IPS-11a (cell line): ENCODE results near the gene ADIRF.
"Not testable (repeated sequence)": the region's sequence is repeated elsewhere in the genome, so short reads cannot be mapped to it uniquely, and the experiment has no call there.

Source experiments
- H3K4me3 ChIP-seq: one replicate; pipeline ENCODE4 v1.5.1; 2013; ENCODE audit warnings: low read depth, low read length, control low read depth

The ADIRF gene

DNA sequence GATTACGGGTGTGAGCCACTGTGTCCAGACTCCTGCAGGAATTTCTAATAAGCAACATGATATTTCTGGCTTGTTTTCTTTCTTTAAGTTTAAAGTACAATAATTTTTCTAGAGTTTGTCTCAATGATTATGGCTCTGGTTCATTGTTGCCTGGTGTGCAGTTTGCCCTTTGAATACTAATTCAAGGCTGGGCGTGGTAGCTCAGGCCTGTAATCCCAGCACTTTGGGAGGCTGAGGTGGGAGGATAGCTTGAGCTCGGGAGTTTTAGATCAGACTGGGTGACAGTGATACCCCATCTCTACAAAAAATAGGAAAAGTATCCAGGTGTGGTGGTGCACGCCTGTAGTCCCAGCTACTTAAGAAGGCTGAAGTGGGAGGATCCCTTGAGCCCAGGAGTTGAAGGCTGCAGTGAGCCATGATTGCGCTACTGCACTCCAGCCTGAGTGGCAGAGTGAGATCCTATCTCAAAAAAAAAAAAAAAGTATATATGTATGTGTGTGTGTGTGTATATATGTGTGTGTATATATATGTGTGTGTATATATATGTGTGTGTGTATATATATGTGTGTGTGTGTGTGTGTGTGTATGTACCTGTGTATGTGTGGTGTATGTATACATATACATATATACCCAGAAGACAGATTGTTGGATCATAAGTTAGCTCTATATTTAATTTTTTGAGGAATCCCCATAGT is 8.2 kb downstream of the ADIRF start:
- no peak overlapping the region for H3K4me3 ChIP-seq

GRCh38 chr10:86978457-86978856 is 10.2 kb downstream of the ADIRF start:
- not testable (repeated sequence) for H3K4me3 ChIP-seq

DNA sequence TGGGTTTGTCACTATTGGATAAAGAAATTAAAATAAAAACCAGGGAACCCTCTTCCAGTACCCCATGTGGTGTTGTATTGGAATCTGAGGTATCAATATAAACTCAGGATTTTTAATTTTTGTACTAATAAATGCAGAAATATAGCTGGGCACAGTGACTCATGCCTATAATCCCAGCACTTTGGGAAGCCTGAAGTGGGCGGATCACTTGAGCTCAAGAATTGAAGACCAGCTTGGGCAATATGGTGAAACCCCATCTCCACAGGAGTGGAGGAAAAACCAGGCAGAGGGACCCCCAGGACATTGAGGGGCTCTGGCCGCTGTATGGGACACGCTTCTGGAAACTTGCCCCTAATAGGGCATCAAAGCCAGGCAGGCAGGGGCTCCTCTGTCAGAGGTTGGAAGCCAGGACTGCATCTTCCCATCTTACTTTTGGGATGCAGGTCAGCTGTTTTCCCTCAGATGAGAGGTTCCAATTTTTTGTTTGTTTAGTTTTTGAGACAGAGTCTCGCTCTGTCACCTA is 11.1 kb downstream of the ADIRF start:
- no peak overlapping the region for H3K4me3 ChIP-seq

DNA sequence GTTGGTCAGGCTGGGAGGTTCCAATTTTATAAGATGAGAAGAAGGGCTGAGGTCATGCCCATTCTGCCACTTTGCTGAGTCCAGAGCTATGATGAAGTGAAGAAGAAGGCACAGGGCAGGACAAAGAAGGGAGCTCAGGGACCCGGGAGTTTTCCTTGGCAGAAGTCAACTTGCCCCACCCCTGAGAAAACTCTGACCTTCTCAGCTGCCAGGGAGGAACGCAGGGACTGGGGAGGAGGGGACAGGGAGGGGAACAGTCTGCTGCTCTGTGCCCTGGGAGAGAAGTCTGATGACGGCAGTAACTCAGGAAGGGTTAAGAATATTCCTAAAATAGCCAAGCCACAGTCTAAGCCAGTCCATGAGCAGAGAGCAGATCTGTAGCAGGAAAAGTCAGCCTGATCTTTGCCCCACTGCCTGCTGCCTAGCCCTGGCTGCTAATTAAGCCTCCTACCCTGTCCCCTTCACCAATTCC is 11.7 kb downstream of the ADIRF start:
- H3K4me3 ChIP-seq = no peak overlapping the region

DNA sequence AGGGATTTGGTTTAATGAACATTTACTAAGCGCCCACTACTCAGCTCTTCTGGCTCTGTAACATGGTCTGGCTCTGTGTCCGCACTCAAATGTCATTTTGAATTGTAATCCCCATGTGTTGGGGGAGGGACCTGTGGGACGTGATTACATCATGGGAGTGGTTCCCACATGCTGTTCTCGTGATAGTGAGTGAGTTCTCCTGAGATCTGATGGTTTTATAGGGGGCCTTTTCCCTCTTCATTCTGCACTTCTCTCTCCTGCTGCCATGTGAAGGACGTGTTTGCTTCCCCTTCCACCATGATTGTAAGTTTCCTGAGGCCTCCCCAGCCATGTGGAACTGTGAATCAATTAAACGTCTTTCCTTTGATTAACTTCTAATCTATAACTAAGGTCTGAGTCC is 12.7 kb downstream of the ADIRF start:
- H3K4me3 ChIP-seq = not testable (repeated sequence)

DNA sequence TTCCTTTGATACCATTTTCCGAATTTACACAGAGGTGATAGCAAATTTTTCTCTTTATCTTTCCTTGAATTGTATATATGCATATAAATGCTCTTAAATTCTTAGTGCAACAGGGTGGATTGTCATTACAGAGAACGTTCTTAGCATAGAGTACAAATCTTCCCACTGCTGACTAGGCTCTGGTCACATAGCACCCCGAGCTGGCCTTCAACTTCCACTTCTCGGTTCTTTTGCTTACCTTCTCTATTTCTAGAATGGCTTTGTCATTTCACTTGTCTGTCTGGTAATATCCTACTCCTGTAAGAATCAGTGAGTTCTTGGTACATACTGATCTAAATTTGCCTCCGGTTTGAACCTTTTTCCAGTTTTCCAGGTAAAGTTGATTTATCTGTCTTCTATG is 13.4 kb downstream of the ADIRF start:
- no peak overlapping the region for H3K4me3 ChIP-seq

GRCh38 chr10:86984498-86984897 is 16.2 kb downstream of the ADIRF start:
- not testable (repeated sequence) for H3K4me3 ChIP-seq

- no peak overlapping the region for H3K4me3 ChIP-seq
Measured at GRCh38 chr10:86988520-86988919, 20.2 kb downstream of the ADIRF start.

GRCh38 chr10:86991362-86991761 is 23.1 kb downstream of the ADIRF start:
- not testable (repeated sequence) for H3K4me3 ChIP-seq

DNA sequence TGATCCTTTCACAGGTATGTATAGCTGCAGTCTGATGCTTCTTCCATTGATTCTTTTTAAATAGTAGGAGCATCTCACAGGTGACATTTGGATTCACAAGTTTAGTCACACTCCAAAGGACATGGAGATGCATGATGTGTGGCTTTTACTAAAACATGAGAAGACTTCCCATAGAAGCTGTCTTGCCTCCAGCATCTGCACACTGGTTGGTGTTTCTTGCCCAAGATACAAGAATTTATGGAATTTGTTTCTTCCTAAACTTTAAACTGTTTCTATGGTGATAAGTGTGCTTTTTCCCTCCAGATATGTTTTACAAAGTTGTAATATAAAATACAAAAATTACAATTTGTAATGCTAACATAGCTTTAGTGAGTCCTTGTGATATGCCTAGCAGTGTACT is 24.2 kb downstream of the ADIRF start:
- no peak overlapping the region for H3K4me3 ChIP-seq

DNA sequence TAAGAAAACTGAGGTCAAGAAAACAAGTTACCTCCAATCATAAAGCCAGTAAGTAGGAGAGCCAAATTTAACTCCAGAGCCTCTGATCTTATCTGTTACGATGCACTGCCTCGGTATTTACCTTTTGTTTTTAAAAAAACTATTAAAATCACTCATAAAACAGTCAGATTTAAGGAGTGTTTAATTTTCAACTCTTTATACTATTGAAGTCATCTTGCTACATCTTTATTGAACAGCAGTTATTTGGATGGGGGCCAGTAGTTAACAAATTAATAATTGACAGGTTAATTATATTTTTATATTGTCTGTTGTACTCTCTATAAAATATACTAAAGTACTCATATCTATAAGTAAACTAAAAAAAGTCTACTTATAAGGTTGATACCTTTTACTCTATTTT is 24.6 kb downstream of the ADIRF start:
- no peak overlapping the region for H3K4me3 ChIP-seq

DNA sequence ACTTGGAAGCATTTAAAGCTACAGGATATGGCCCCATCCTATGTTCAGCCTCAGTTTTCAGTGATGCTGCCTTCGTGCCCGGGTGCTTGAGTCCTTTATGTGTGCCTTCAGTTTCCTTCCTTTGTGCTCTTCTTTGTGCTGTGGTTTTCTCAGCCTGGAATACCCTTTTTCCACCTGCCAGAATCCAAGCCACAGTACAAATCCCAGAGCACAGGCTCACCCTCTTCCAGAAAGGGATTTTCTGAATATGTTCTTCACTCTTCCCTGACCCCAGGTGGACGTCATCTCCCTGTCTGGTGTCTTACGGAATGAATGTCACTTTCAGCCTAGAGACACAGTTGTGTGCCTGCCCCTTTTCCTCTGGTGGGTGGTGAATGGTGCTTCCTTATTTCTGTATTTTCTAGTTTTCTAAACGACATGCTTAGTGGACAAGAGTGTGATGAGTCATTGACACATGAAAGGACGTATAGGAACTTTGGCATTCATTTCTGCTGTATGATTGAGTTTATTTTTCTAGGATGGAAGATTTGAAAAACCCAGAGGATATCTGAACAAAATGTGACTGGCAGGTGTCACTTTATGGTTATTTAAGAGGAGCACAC is 31.6 kb downstream of the ADIRF start:
- not testable (repeated sequence) for H3K4me3 ChIP-seq

GRCh38 chr10:87000491-87000890 is 32.2 kb downstream of the ADIRF start:
- no peak overlapping the region for H3K4me3 ChIP-seq

- H3K4me3 ChIP-seq = not testable (repeated sequence)
Measured at GRCh38 chr10:87007124-87007523, 38.8 kb downstream of the ADIRF start.

DNA sequence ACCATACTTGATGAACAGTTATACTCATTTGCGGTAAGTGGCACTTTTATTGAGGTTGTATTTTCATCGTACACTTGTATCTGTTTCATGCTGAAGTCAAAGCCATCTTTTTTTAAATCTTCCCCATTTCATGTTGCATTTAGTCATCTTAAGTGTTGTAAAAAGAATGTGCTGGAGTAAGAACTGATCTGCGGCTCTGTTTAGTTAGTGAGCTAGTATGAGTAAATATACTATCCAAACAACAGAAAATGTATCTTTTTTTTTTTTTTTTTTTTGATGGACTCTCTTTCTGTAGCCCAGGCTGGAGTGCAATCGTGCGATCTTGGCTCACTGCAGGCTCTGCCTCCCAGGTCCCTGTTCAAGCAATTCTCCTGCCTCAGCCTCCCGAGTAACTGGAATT is 39.4 kb downstream of the ADIRF start:
- H3K4me3 ChIP-seq = not testable (repeated sequence)

- not testable (repeated sequence) for H3K4me3 ChIP-seq
Measured at GRCh38 chr10:87008303-87008702, 40.0 kb downstream of the ADIRF start.

DNA sequence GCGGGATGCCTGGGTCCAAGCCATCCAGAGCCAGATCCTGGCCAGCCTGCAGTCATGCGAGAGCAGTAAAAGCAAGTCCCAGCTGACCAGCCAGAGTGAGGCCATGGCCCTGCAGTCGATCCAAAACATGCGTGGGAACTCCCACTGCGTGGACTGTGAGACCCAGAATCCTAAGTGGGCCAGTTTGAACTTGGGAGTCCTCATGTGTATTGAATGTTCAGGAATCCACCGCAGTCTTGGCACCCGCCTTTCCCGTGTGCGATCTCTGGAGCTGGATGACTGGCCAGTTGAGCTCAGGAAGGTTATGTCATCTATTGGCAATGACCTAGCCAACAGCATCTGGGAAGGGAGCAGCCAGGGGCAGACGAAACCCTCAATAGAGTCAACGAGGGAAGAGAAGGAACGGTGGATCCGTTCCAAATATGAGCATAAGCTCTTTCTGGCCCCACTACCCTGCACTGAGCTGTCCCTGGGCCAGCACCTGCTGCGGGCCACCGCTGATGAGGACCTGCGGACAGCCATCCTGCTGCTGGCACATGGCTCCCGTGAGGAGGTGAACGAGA is 40.9 kb downstream of the ADIRF start:
- H3K4me3 ChIP-seq = not testable (repeated sequence)

DNA sequence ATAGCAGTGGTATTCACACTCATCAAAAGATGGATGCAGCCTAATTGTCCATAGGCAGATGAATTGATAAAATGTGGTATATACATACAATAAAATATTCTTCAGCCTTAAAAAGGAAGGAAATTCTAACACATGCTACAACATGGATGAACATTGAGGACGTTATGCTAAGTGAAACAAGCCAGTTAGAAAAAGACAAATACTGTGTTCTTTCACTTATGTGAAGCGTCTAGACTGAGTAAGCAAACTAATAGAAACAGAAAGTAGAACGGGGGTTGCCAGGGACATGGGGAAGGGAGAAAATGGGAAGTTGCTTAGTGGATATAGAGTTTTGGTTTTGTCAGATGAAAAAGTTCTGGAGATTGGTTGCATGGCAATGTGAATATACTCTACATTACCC is 45.2 kb downstream of the ADIRF start:
- not testable (repeated sequence) for H3K4me3 ChIP-seq

GRCh38 chr10:87014986-87015716 is 46.9 kb downstream of the ADIRF start:
- H3K4me3 ChIP-seq = not testable (repeated sequence)

DNA sequence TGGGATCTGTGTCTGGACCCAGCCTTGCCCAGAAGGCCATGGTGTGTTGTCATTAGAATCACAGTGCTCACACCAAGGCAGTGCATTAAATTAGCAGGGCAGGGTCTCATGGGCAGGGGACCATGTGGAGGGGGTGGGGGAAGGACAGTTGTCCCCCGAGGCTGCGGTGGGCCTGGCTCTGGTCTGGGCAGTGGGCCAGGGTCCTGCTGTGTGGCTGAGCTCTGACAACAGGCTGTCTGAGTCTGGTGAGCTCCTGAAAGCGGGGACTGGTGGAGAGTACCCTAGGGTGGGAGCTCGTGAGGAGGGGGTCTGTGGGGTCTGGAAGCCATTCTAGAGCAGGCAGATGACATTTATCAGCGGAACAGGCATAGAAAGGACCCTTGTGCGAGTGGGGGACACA is 49.8 kb downstream of the ADIRF start:
- not testable (repeated sequence) for H3K4me3 ChIP-seq

GRCh38 chr10:87019066-87019465 is 50.8 kb downstream of the ADIRF start:
- not testable (repeated sequence) for H3K4me3 ChIP-seq

DNA sequence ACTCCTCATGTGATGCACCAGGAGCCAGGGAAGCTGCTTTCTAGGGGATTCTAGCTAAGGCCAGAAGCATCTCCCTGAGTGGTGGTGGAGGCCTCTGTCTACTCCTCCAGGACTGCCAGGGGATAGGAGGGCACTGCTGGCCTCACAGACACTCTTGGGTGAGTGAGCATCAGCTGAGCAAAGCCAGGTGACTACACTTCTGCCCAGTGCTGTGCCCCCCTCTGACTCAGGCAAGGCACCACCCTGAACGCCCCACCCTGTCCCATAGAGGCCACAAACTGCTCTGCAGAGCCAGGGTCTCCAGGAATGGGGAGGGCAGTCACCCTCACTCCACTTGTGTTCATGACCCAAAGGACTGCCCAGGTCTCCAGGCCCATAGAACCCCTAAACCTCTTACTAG is 51.2 kb downstream of the ADIRF start:
- H3K4me3 ChIP-seq = not testable (repeated sequence)
